Cortex of kidney (tissue), 1 donor: ENCODE results near the gene IL23R.

Source experiments
- DNase-seq: peaks from one replicate; lab custom pipeline; 2025; lab: John Stamatoyannopoulos, UW

IL23R gene

DNA sequence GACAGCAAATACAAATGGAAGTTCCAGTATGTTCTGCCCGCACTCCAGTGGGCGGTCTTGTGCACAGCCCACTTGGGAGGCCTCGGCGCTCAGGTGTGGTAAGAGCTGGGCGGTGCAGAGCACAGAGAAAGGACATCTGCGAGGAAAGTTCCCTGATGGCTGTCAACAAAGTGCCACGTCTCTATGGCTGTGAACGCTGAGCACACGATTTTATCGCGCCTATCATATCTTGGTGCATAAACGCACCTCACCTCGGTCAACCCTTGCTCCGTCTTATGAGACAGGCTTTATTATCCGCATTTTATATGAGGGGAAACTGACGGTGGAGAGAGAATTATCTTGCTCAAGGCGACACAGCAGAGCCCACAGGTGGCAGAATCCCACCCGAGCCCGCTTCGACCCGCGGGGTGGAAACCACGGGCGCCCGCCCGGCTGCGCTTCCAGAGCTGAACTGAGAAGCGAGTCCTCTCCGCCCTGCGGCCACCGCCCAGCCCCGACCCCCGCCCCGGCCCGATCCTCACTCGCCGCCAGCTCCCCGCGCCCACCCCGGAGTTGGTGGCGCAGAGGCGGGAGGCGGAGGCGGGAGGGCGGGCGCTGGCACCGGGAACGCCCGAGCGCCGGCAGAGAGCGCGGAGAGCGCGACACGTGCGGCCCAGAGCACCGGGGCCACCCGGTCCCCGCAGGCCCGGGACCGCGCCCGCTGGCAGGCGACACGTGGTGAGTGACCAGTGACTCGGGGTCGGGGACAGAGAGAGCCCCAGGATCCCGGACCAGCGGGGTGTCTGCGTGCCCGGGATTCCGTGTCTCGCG lies 141.2 kb downstream of the IL23R start, which contains the start of gene IL12RB2:
IL12RB2 (plus strand) TSS at position 623 of the 810 bp plus-strand sequence. CDS start 12,496 bp downstream, outside the sequence.
- no peak for DNase-seq

DNA sequence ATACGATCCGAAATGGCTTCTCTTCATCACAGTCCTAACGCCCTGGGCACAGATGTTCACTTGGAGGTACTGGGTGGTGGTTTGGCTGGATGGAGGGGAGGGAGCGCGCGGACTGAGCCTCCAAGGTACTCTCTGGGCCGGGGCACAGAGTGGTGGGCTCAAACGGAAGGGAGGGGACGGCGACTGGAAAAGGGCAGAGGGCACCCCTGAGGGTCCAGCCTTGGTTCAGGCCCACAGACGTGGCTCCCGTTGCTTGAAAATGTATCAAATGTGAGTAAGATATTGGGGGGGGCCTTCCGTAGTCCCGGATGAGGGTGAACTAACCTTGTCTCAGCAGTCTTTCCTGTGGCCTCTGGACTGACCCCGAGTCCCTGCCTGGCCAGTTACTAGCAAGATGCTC lies 141.9 kb downstream of the IL23R start:
- DNase-seq = no peak
